ENCODE results near the gene SELENOO.

SELENOO gene

GRCh38 chr22:50233223-50233622 is 32.4 kb downstream of the SELENOO start:
- Histone ChIP-seq H3K4me3 (ENCODE audit: low read depth, low read length) (no peak overlapping the region), H3K27ac (ENCODE audit: low read depth, low read length) (no peak overlapping the region)

DNA sequence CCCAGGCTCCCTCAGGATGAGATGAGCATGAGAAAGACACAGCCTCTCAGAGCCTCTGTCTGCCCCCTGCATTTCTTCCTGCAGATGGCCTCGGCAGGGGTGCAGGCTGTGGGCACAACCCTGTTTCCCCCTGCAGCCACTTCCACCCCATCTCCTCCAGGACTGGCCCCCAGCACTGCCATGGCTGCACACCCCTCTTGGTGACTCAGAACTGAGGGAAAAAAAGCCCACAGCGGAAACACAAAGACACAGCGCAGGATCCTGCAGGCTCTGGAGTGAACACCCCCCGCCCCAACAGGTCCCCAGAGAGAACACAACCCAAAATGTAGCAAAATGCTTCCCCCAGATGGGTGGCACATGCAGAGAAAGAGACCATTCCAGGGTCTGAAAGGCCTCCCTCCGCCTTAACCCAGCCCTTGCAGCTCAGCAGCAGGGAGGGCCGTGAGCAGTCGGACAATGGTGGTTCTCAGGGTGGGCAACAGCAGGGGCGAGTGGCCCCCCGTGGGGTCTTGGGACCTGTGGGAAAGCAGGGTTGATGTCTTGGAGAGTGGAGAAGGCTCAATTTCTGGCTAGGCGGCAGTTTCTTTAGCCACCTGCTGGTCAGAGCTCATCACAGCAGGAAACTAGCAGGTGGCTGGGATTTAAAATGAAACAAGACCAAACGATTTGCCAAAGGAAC is 36.1 kb downstream of the SELENOO start:
- Histone ChIP-seq H3K4me1 (ENCODE audit: control insufficient read depth, insufficient read depth, low read length) (no peaks in the 10 kb centered on the region), H3K9me3 (ENCODE audit: control insufficient read depth, insufficient read depth, low read depth, low read length) (peaks cover 5% of the 10 kb centered on the region; the same call in 1 of the 2 replicates), H3K27ac (ENCODE audit: low read depth, low read length) (no peak overlapping the region), H3K9ac (ENCODE audit: low read length) (no peak overlapping the region), H3K4me3 (ENCODE audit: low read depth, low read length) (no peak overlapping the region), H3K36me3 (ENCODE audit: control insufficient read depth, insufficient read depth, low read length) (peaks cover 15% of the 10 kb centered on the region; the same call in 1 of the 2 replicates), H3K27me3 (ENCODE audit: control insufficient read depth, insufficient read depth, low read length) (no peaks in the 10 kb centered on the region)

More at GRCh38 chr22:50233223-50233622, 32.4 kb downstream of the SELENOO start:
- Histone ChIP-seq H3K9ac (ENCODE audit: low read length) (no peak overlapping the region), H3K4me1 (ENCODE audit: control insufficient read depth, insufficient read depth, low read length) (no peaks in the 10 kb centered on the region), H3K27me3 (ENCODE audit: control insufficient read depth, insufficient read depth, low read length) (no peaks in the 10 kb centered on the region), H3K9me3 (ENCODE audit: control insufficient read depth, insufficient read depth, low read depth, low read length) (peaks cover 5% of the 10 kb centered on the region; the same call in 1 of the 2 replicates), H3K36me3 (ENCODE audit: control insufficient read depth, insufficient read depth, low read length) (peaks cover 5% of the 10 kb centered on the region; the same call in 1 of the 2 replicates)

DNA sequence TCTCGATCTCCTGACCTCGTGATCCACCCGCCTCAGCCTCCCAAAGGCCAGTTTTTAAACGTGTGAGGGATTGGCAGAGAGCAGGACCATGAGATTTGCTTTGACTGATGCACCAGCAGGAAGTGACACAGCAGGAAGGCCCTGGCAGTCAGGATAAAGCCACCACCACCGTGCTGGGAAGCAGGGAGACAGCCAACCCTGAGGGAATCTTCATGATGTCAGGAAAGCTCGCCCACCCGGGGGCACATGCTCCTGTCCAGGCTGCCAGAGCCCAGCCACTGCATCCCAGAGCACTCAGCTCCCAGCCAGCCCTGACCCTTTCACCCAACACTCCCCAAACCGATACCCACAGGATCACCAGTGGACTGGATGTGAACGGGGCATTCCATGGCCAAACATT is 37.9 kb downstream of the SELENOO start:
- peaks cover 3% of the 10 kb centered on the region; the same call in 1 of the 2 replicates for H3K4me1 ChIP-seq (ENCODE audit: control insufficient read depth, insufficient read depth, low read length)
- peaks cover 5% of the 10 kb centered on the region; the same call in 1 of the 2 replicates for H3K9me3 ChIP-seq (ENCODE audit: control insufficient read depth, insufficient read depth, low read depth, low read length)
- H3K36me3 ChIP-seq (ENCODE audit: control insufficient read depth, insufficient read depth, low read length), result peaks cover 12% of the 10 kb centered on the region; the same call in 1 of the 2 replicates

GRCh38 chr22:50242406-50242949 is 41.7 kb downstream of the SELENOO start:
- no peaks in the 10 kb centered on the region for H3K27me3 ChIP-seq (ENCODE audit: control insufficient read depth, insufficient read depth, low read length)
- peaks cover 13% of the 10 kb centered on the region; the same call in 1 of the 2 replicates for H3K4me1 ChIP-seq (ENCODE audit: control insufficient read depth, insufficient read depth, low read length)
- H3K4me3 ChIP-seq (ENCODE audit: low read depth, low read length), result peak overlapping the region; percentile 12; the same call in 1 of the 2 replicates
- peaks cover 22% of the 10 kb centered on the region for H3K36me3 ChIP-seq (ENCODE audit: control insufficient read depth, insufficient read depth, low read length)
- no peak overlapping the region for H3K9ac ChIP-seq (ENCODE audit: low read length)
- H3K9me3 ChIP-seq (ENCODE audit: control insufficient read depth, insufficient read depth, low read depth, low read length), result no peaks in the 10 kb centered on the region
- H3K27ac ChIP-seq (ENCODE audit: low read depth, low read length), result no peak overlapping the region

More for the DNA sequence above, 37.9 kb downstream of the SELENOO start:
- H3K4me3 ChIP-seq (ENCODE audit: low read depth, low read length), result no peak overlapping the region
- H3K27me3 ChIP-seq (ENCODE audit: control insufficient read depth, insufficient read depth, low read length), result no peaks in the 10 kb centered on the region
- H3K27ac ChIP-seq (ENCODE audit: low read depth, low read length), result no peak overlapping the region
- no peak overlapping the region for H3K9ac ChIP-seq (ENCODE audit: low read length)

DNA sequence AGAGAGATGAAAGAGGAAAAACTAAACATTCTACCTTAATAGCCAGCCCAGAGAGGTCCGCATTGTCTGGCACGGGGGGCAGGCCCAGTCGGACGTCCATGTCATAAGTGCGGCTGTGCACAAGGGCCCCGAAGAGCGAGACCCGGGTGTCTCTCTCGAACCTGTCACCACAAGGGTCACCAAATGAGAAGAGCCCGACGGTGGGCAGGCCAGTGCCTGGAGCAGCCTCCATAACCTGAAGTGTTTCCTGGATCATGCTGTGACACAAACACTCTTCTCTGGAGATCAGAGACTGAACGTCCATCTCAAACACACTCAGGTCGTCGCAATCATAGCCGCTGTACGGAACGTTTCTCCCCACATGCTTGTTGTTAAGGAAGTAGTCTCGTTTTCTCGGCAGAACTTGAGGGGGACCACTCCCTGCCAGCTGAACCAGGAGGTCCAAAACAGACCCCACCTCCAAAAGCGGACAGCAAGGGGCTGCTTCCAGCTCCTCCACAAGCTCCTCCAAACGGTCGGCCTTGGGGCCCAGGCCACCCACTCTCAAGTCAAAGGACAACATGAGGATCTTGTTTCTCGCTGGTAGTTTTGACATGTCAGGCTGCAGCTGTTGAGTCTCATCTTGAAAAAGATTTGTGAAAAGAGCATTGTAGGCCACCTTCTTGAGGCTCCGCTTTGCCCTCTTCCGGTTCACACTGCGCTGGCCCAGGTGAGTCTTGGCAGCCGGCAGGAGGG is 43.0 kb downstream of the SELENOO start:
- H3K36me3 ChIP-seq (ENCODE audit: control insufficient read depth, insufficient read depth, low read length), result peaks cover 22% of the 10 kb centered on the region
- H3K27ac ChIP-seq (ENCODE audit: low read depth, low read length), result no peak overlapping the region
- no peaks in the 10 kb centered on the region for H3K9me3 ChIP-seq (ENCODE audit: control insufficient read depth, insufficient read depth, low read depth, low read length)
- H3K4me1 ChIP-seq (ENCODE audit: control insufficient read depth, insufficient read depth, low read length), result peaks cover 13% of the 10 kb centered on the region; the same call in 1 of the 2 replicates
- H3K27me3 ChIP-seq (ENCODE audit: control insufficient read depth, insufficient read depth, low read length), result no peaks in the 10 kb centered on the region
- H3K4me3 ChIP-seq (ENCODE audit: low read depth, low read length), result peak overlapping the region; percentile 87
- H3K9ac ChIP-seq (ENCODE audit: low read length), result peak overlapping the region; percentile 94

DNA sequence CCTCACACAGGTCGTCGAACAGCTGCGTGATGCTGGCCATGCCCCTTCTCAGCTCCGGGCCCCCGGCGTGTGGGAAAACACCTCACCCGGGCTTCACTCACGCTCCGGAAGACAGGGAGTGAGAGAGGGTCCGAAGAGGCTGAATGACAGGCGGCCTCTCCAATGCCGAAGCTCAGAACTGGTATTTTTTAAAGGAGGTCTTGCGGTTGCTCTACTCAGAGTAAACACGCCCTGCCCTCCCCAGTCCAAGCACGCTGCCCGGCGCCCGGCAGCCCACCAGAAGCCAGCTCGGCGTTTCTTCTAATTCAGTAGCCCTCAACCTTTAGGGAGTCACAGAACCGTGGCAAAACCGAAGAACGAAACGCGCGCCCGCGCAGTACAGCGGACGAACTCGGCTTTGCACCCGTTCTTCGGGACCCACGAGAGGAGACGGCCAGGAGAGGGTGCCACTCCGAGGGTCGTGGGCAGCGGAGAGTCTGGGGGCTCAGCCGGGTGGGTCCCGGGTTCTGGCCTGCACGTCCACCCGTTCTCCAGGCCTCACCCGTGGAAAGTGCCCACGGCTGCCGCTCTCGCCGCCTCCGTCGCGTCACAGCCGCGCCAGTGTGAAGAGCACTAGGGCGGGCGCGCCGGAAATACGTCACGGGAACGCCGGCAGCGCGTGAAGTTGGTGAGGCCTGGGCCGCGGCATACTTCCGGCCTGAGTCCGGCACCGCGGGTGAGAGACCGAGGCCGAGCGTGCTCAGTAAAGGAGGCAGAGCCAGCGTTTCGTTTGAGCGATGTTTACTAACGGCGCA is 43.8 kb downstream of the SELENOO start, which contains the start of gene TUBGCP6:
TUBGCP6 (minus strand) TSS at position 604 of the 794 bp plus-strand sequence; CDS start at position 40, 564 bp downstream.
- peaks cover 18% of the 10 kb centered on the region for H3K36me3 ChIP-seq (ENCODE audit: control insufficient read depth, insufficient read depth, low read length)
- no peaks in the 10 kb centered on the region for H3K27me3 ChIP-seq (ENCODE audit: control insufficient read depth, insufficient read depth, low read length)
- H3K9ac ChIP-seq (ENCODE audit: low read length), result peak within 1 kb of the TSS; percentile 94
- peak within 1 kb of the TSS; percentile 87 for H3K4me3 ChIP-seq (ENCODE audit: low read depth, low read length)
- no peaks in the 10 kb centered on the region for H3K9me3 ChIP-seq (ENCODE audit: control insufficient read depth, insufficient read depth, low read depth, low read length)
- peaks cover 13% of the 10 kb centered on the region; the same call in 1 of the 2 replicates for H3K4me1 ChIP-seq (ENCODE audit: control insufficient read depth, insufficient read depth, low read length)
- peak within 1 kb of the TSS; percentile 56 for H3K27ac ChIP-seq (ENCODE audit: low read depth, low read length)

- no peaks in the 10 kb centered on the region for H3K9me3 ChIP-seq (ENCODE audit: control insufficient read depth, insufficient read depth, low read depth, low read length)
- peaks cover 18% of the 10 kb centered on the region for H3K4me1 ChIP-seq (ENCODE audit: control insufficient read depth, insufficient read depth, low read length)
- peak overlapping the region; percentile 87 for H3K4me3 ChIP-seq (ENCODE audit: low read depth, low read length)
- no peaks in the 10 kb centered on the region for H3K27me3 ChIP-seq (ENCODE audit: control insufficient read depth, insufficient read depth, low read length)
- H3K27ac ChIP-seq (ENCODE audit: low read depth, low read length), result peak overlapping the region; percentile 56
- H3K36me3 ChIP-seq (ENCODE audit: control insufficient read depth, insufficient read depth, low read length), result peaks cover 10% of the 10 kb centered on the region
- H3K9ac ChIP-seq (ENCODE audit: low read length), result peak overlapping the region; percentile 94
Measured at GRCh38 chr22:50245214-50246072, 44.6 kb downstream of the SELENOO start.

GRCh38 chr22:50246242-50247175 is 45.7 kb downstream of the SELENOO start:
- peaks cover 18% of the 10 kb centered on the region for H3K4me1 ChIP-seq (ENCODE audit: control insufficient read depth, insufficient read depth, low read length)
- no peaks in the 10 kb centered on the region for H3K9me3 ChIP-seq (ENCODE audit: control insufficient read depth, insufficient read depth, low read depth, low read length)
- peak overlapping the region; percentile 87; the same call in 1 of the 2 replicates for H3K4me3 ChIP-seq (ENCODE audit: low read depth, low read length)
- peaks cover 10% of the 10 kb centered on the region for H3K36me3 ChIP-seq (ENCODE audit: control insufficient read depth, insufficient read depth, low read length)
- no peak overlapping the region for H3K9ac ChIP-seq (ENCODE audit: low read length)
- H3K27ac ChIP-seq (ENCODE audit: low read depth, low read length), result no peak overlapping the region
- H3K27me3 ChIP-seq (ENCODE audit: control insufficient read depth, insufficient read depth, low read length), result no peaks in the 10 kb centered on the region

DNA sequence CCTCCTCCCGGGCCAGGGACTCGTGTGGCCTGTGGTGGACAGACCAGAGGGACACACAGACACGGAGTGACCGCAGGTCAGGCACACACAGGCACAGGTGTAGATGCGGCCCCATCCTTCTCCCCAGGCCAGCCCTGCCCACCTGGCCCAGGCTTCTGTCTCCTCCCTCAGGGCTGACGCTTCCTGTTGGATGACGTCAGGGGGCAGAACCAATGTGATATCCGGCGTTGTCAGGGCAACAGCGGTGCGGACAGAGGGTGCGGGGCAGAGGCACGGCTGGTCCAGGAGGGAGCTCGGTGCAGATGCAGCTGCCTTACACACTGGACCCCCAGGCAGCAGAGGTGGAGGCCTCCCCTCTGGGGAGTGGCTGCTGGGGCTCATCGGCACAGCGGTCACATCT is 46.9 kb downstream of the SELENOO start:
- Histone ChIP-seq H3K4me3 (ENCODE audit: low read depth, low read length) (no peak overlapping the region), H3K27me3 (ENCODE audit: control insufficient read depth, insufficient read depth, low read length) (no peaks in the 10 kb centered on the region), H3K9me3 (ENCODE audit: control insufficient read depth, insufficient read depth, low read depth, low read length) (no peaks in the 10 kb centered on the region), H3K36me3 (ENCODE audit: control insufficient read depth, insufficient read depth, low read length) (peaks cover 10% of the 10 kb centered on the region), H3K4me1 (ENCODE audit: control insufficient read depth, insufficient read depth, low read length) (peaks cover 24% of the 10 kb centered on the region), H3K27ac (ENCODE audit: low read depth, low read length) (no peak overlapping the region), H3K9ac (ENCODE audit: low read length) (no peak overlapping the region)

Data from HUES6 (cell line).